ENCODE measurements around the gene CSNK2A3.

CSNK2A3 gene

GRCh38 chr11:11380883-11381282 lies 27.8 kb upstream of the CSNK2A3 start:
- TF ChIP-seq CTCF (IDR thresholded peaks at IDR 0.05; ENCODE audit: low read depth, low read length, missing control alignments): no peak

GRCh38 chr11:11380340-11380739 lies 27.3 kb upstream of the CSNK2A3 start:
- TF ChIP-seq CTCF (IDR thresholded peaks at IDR 0.05; ENCODE audit: low read depth, low read length, missing control alignments): no peak
- DNase-seq (ENCODE audit: low read depth): no peak
- in situ Hi-C loops (cut with HindIII; ENCODE audit: low sequenced_read_pairs): no loop called here
- H3K4me3 ChIP-seq (ENCODE audit: low read depth, low read length): no peak overlapping the region

More at GRCh38 chr11:11380883-11381282, 27.8 kb upstream of the CSNK2A3 start:
- in situ Hi-C loops (cut with HindIII; ENCODE audit: low sequenced_read_pairs): no loop called here
- no peak for DNase-seq (ENCODE audit: low read depth)
- H3K4me3 ChIP-seq (ENCODE audit: low read depth, low read length): no peak overlapping the region

GRCh38 chr11:11379661-11380060 lies 26.6 kb upstream of the CSNK2A3 start:
- no peak overlapping the region for H3K4me3 ChIP-seq (ENCODE audit: low read depth, low read length)
- no peak for TF ChIP-seq CTCF (IDR thresholded peaks at IDR 0.05; ENCODE audit: low read depth, low read length, missing control alignments)
- in situ Hi-C loops (cut with HindIII; ENCODE audit: low sequenced_read_pairs): no loop called here
- DNase-seq (ENCODE audit: low read depth): no peak

GRCh38 chr11:11378184-11378940 lies 25.3 kb upstream of the CSNK2A3 start:
- no peak for DNase-seq (ENCODE audit: low read depth)
- no peak overlapping the region for H3K4me3 ChIP-seq (ENCODE audit: low read depth, low read length)
- in situ Hi-C loops (cut with HindIII; ENCODE audit: low sequenced_read_pairs): no loop called here
- no peak for TF ChIP-seq CTCF (IDR thresholded peaks at IDR 0.05; ENCODE audit: low read depth, low read length, missing control alignments)

- in situ Hi-C loops (cut with HindIII; ENCODE audit: low sequenced_read_pairs): no loop called here
- TF ChIP-seq CTCF (IDR thresholded peaks at IDR 0.05; ENCODE audit: low read depth, low read length, missing control alignments): no peak
- no peak overlapping the region for H3K4me3 ChIP-seq (ENCODE audit: low read depth, low read length)
- no peak for DNase-seq (ENCODE audit: low read depth)
Measured at GRCh38 chr11:11374358-11375148, 21.5 kb upstream of the CSNK2A3 start.

GRCh38 chr11:11373934-11374333 lies 20.9 kb upstream of the CSNK2A3 start:
- in situ Hi-C loops (cut with HindIII; ENCODE audit: low sequenced_read_pairs): no loop called here
- no peak for DNase-seq (ENCODE audit: low read depth)
- no peak for TF ChIP-seq CTCF (IDR thresholded peaks at IDR 0.05; ENCODE audit: low read depth, low read length, missing control alignments)
- no peak overlapping the region for H3K4me3 ChIP-seq (ENCODE audit: low read depth, low read length)

Data from astrocyte of the cerebellum (primary cell).